CD4-positive, alpha-beta T cell treated with Interleukin-15 for 4 hours (primary cell): Measurements from ENCODE around the gene LHFPL3.
"Not testable (repeated sequence)": the region's sequence is repeated elsewhere in the genome, so short reads cannot be mapped to it uniquely, and the experiment has no call there.

Source experiments
- DNase-seq: peaks from one replicate; pipeline ENCODE4 v3.0.0-alpha.2; 2020; ENCODE audit warnings: low spot score

LHFPL3 gene

DNA sequence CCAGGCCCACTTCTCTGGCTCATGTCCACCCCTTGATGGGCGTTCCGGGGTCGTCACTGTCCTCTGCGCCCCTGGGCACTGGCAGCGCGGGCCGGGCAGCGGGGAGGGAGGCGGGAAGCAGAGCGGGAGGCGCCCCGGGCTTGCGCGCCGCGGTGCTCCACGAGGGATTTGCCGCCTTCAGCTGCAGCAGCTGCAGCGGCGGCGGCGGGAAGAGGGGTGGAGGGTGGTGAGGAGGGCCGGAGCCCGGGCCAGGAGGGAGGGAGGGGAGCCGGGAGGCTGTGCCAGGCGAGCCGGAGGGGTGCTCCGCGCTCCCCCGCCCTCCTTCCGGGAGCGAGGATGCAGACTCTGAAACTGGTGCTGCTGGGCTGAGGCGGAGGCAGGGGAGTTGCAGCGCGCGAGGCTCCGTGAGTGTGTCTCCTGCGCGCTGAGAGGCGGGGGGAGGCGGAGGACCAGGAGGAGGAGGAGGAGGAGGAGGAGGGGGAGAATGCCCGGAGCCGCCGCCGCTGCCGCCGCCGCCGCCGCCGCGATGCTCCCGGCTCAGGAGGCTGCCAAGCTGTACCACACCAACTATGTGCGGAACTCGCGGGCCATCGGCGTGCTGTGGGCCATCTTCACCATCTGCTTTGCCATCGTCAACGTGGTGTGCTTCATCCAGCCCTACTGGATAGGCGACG lies at the start of gene LHFPL3:
LHFPL3 (plus strand) TSS at position 308 of the 674 bp plus-strand sequence.
- DNase-seq: no peak

DNA sequence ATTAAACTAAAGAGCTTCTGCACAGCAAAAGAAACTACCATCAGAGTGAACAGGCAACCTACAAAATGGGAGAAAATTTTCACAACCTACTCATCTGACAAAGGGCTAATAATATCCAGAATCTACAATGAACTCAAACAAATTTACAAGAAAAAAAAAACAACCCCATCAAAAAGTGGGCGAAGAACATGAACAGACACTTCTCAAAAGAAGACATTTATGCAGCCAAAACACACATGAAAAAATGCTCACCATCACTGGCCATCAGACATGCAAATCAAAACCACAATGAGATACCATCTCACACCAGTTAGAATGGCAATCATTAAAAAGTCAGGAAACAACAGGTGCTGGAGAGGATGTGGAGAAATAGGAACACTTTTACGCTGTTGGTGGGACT lies 46.7 kb upstream of the LHFPL3 start:
- DNase-seq: not testable (repeated sequence)

DNA sequence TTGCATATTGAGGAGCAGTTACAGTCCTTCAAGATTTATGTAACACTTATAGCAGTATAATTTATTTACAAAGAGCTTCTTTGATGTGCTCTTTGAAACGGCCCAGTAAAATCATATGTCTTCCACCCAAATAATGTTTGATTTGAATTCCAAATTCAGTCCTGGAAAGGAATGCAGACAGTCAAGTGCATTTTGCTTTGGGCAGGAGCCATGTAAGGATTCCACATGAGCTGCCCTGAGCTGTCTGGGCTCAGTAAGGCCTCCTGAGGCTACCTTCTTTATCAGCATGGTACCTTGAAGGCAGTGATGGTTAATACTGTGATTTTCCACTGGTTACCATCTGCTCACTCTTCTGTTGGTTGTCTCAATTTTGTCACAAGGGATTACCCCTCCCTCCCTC lies 41.6 kb upstream of the LHFPL3 start:
- DNase-seq: no peak

DNA sequence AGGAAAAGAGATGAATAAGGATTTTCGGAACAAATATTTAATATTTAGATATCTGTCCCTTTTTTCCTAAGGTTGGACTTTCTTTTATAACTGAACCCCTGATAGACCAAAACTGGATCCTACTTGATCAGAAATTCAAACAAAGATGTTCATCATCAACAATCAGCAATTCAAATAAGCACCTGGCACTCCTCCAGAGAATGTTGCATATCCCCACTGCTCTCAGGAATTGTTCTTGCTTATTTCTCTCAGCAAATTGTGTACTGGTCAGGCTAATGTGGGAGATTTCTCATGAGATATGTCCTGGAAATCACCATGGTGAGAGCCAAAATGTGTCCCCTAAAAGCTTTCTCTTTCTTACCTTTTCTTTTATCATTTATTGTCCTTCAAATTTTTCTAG lies 40.3 kb upstream of the LHFPL3 start:
- DNase-seq: no peak

DNA sequence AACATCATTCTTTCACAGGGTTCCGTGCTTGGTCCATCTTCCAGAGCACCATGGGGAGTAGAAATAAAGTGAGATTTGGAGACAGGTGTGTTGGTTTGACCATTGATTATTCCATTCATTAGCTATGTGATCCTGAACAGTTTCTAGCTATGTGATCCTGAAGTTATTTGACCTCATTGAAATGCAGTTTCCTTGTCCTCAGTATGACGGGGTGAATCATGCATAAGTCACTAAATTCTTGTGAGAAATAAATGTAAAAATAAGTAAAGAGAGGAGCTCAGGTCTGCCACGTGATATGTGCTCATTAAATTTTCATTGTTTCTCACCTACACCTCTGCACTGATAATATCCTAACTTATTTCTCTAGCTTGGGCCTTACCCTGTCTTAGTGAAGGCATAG lies 34.1 kb upstream of the LHFPL3 start:
- DNase-seq: no peak

DNA sequence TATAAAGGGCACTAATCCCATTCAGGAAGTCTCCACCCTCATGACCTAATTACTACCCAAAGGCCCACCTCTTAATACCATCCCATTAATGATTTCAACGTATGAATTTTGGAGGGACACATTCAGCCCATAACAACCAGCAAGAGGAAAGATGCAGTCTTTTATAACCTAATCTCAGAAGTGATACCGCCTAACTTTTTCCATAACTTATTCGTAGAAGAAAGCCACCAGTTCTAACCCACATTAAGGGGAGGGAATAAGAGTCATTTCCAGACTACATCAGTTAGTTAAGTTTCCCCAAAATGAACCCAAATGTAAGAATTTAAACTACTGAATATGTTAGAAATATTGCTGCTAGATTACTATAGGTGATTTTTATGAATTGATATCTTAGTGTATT lies 32.1 kb upstream of the LHFPL3 start:
- no peak for DNase-seq

DNA sequence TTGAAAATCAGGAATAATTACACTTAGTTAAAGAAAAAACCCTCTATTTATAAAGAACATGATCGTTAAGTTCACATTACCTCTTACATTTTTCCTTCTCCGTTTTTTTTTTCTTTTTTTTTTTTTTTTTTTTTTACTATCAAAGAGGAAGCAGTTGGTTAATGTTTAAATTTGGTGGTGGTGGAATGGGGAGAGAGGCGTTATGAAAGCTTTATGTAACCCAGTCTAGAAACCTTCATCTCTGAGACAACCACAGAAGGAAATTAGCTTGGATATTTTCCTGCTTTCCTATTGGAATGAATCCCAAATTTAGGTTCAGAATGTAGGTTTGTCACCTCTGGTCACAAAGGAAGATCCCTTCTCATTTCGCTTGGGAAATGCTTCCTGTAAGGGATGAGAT lies 31.5 kb upstream of the LHFPL3 start:
- DNase-seq: no peak

DNA sequence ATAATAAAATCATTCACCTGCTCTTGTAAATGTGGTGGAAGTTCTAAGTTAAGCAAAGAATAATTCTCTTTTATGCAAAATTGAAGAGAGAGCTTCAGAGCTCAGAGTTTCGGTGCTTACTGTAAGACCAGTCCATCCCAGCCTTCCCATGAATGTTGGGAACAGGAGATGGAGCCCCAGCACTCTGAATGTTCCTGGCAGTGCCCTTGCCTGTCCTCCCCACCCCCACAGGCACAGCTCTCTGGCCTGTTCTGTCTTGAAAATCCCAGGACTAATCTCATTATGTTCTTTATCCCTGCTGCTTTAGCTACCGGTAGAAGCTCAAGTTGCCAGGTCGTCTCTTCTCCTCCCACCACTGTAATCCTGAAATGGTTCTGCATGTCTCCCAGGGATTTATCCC lies 29.1 kb upstream of the LHFPL3 start:
- no peak for DNase-seq

DNA sequence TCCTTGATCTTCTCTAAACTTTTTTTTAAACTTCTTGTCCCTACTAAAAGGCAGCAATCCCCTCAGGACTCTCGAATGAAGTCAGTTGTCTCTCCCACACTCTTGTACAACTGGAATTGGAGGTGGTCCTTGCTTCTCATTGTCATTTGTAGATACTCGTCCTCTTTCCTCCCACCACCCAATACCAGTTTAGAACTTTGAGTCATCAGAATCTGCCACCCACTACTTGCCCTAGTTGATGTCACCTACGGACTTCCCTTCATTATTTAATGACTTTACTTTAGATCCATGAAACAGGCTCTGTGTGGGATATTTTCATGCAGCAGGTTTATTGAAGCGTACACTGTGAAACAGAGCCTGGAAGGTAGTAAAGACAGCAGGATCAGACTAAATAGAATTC lies 28.6 kb upstream of the LHFPL3 start:
- DNase-seq: no peak

DNA sequence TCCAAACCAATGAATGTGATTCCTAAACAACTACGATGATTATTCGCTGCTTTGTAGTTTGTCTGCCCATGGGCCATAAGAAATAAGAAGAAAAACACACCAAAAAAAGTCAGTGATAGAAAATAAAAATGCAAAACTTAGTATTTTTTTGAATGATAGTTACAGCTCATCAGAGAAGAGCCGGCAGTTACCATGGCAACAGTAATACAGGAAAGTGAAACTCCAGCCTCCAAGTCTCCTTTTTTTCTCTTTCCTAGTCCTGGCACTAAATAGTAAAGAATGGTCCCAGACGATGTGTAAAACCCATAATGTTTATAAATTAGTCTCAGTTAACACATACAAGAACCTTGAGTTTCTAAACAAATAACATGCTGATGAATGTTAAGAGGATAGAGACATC lies 21.6 kb upstream of the LHFPL3 start:
- DNase-seq: no peak

DNA sequence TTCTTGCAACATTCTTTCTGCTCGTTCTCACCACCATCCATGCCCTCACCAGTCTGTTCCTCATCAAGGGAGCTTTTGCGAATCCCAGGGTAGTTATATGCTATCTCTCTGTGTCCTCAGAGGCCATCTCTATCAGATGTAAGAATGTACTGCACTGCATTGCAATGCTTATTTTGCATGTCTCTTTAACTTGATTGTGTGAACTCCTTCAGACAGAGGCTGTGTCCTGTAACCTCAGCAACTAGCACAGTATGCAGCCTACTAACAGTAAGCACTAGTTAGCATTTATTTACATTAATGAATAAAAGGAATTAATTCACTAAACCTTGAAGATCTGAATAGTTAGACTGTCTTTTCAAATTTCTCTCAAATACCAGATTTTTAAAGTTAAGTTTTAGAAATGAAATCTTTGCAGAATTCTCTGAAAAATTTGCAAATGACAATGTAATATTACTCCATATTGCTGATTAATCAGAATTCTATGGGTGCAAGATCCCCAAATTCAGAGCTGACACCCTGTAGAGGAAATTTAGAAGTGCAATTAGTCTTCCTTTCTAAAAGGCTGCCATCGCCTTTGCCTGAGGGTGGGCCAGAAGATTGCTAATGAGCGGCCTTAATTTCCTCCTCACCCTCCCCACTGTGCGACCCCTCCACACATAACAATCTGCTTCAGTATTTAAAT lies 10.3 kb upstream of the LHFPL3 start:
- DNase-seq: no peak

DNA sequence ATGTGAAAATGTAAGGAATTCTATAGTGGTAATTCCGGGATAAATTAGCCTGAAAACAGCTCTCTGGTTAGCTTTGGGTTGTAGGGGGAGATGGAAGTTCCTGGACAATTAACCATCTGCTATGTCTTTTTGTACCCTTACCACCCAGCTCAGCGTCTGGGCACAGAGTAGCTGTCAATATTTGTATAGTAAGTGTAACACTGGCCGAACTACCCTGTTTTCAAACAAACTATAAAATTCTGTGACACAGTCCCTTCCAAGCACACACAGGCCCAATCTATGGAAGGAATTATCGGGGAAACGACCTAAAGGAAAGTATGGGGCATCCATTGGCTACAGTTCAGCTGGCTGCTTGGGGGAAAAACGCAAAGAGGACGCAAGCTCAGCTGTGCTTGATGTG lies 869 bp upstream of the LHFPL3 start:
- no peak for DNase-seq

DNA sequence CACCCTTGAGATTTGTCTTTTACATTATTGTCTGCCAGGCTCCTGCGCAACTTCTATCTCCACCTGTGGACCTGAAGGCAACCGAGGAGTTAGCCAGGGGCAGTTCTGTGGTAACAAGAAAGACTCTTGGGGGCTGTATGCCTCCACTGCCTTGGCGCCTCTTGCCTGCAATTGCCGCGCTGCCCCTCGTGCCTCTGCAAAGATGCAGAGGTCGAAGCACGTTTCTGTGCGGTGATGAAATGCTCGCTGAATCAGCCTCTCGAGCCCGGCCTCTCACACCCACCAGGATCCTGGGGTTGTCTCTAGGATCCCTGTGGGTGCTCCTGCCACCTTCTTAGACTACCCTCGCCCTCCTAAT lies 486 bp upstream of the LHFPL3 start:
- no peak for DNase-seq

DNA sequence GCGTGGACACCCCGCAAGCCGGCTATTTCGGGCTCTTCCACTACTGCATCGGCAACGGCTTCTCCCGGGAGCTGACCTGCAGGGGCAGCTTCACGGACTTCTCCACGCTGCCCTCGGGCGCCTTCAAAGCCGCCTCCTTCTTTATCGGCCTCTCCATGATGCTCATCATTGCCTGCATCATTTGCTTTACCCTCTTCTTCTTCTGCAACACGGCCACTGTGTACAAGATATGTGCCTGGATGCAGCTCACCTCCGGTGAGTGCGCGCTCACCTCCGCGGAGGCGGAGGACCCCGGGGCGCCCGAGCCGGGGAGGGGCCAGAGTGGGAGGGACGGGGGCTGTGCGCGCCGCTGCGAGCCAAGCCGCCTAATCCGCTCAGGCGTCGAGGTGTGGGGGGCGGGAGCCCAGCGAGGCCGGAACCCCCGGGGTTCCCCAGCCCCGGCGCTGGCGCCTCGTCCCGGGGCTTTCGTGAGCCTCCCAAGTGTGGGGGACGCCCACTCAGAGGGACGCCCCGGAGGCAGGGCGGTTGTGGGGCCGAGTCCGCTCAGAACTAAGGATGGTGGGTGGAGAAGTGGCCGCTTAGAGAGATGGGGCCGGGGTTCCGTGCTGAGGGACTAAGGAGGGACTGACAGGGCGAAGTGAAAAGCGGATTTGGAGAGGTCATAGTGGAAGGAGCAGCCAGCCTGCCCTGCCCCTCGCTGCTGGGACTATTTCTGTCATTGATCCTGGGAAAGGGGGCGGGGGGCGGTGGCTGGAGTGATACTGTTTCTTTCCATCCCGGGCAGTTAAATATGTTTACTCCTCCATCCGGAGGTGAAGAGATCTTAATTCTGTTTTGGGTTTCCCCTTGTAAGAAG lies 795 bp downstream of the LHFPL3 start:
- no peak for DNase-seq

DNA sequence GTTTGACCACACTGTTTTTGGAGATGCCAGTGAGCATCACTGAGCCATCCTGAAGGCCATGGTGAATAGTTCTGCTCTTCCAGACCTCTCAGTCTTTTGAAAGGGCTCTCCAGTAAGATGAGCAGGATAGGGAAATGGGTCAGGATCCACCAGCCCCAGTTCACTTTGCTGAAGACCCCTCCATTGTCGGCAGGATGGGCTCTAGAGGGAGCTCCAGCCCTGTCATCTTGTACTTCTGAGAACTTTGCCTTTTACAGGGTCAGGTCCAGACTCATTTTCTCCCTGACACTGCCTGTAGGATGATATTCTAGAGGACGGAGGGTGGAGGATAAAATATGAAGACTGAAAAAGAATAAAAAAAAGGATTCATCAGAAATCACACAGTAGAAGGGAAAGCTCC lies 13.1 kb downstream of the LHFPL3 start:
- DNase-seq: no peak

DNA sequence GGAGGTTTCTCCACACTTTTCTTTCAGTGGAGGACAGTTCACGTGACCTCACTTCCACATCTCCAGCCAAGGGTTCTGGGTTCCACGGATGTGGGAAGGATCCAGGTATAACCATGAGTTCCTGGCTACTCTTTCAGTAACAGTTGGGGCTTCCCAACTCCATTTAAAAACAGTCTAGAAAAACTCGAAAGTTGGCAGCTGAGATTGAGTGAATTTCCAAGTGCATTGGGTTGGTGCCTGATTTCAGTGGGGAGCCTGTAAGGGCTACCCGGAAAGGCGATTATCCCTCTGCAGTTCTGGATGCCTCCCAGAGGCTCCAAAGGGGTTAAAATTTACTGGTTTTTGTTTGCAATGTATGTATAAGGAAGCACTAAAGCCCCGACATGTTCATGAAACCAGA lies 24.3 kb downstream of the LHFPL3 start:
- DNase-seq: no peak

DNA sequence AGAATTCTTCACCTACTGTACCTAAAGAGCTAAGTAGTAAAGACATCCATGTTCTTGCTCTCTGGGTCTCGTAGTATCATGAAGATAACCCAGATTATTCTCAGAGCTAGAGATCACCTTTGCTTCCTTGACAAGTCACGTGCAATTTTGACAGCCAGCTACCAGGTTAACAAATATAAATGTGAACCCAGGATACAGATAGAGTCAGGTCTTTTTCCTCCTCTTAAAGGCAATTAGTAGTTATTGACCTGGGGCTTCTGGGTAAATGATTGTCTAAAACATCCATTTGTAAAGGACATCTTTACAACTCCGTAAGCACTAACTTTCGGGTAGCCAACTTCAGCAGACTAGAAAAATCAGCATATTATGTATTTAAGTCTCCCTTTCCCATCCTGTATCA lies 28.8 kb downstream of the LHFPL3 start:
- no peak for DNase-seq

DNA sequence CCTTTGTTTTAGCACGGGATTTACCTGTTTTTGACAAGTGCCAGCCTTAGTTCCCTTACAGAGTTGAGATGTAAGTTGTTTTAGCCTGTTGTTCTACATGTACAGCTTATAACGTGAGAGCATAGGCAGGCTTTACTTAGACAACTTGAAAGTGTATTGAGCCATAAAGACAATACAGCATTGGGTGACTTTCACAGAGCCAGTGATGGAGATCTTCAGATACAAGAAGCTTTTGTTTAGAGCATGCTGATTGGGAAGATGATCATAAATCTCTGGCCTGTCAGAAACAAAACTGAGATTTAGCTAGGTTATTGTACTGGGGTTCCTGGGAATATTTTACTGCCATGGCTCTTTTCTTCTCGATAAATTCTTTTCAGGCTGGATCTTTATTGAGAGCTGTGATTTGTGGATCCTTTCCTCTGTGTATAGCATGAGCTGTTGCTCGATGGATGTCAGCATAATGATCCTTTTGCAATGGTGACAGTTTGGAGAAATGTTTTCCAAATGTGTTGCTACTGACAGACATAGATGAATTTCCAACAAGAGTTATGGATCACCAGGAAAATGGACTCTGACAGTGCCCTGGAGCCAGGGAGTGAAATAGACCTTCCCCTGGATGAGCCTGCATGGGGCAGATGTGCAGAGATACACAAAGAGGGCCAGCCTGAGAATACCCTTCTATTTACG lies 30.2 kb downstream of the LHFPL3 start:
- no peak for DNase-seq

DNA sequence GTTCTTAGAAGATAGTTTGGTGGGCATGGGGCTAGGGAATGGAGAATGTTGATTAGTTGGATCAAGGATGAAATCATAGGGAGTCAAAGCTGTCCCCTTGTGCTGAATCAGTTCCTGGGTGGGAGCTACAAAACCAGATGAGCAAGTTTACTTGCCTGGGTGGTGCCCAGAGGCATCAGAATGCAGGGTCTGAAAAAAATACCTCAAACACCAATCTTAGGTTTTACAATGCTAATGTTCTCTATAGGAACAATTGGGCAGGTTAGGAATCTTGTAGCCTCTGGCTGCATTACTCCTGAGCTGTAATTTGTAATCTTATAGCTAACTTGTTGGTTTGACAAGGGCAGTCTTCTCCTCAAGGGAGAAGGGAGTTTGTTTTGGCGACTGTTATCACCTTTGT lies 34.4 kb downstream of the LHFPL3 start:
- no peak for DNase-seq

DNA sequence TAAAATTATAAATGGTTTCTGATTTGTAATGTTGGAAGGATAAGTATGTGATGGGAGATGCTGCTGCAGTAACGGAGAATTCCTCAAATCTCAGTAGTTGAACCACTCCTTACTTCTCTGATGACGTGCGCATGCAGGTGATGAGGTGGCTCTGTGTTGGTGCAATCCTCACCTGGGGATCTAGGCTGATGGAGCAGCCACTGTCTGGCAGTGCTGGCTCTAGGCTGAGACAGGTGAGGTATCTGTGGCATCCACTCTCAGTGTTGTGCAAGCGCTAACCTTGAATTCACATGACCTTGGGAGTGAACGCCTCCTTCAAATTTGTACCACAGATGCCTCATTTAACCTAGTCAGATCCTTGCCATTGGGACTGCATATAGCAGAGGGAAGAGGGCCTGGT lies 35.0 kb downstream of the LHFPL3 start:
- DNase-seq: no peak

DNA sequence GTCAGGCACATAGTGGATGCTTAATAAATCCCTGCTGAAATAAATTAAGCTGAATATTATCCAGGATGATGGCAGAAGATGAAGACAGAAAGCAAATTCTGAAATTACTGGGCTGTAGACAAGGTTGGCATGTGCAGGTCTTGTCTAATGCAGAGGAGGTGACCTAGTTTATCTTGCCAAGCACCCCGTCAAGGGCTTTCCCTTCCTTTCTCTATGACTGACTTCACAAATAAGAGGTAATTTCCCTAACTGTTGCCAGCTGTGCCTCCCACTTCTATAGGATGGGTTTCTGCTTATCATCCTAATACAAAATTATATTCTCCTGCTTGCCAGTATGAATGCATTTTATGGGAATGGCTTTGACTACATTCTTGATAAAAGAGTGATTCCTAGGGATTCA lies 38.0 kb downstream of the LHFPL3 start:
- no peak for DNase-seq

DNA sequence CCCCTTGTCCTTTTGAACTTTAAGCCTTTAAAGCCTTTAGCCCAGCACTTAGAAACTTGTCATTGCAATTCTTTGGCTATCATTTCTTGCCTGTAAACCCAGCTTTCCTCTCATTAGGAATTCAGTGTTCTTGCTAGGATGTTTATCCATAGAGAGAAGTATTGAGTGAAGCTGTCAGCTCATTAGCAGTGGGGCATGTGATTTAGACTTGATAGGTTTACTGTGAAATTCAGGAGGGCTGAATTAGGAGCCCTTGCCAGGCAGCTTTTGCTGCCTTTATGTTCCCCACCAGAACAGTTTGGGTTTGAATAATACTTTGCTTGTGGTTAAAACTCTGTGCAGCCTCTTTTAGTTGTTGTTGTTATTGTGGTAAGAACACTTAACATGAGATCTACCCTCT lies 39.5 kb downstream of the LHFPL3 start:
- DNase-seq: no peak
